WTC11 (cell line): Measurements from ENCODE around the gene PHTF1.

Source experiments
- ATF3 ChIP-seq: sonication (generic); formaldehyde crosslinking; conservative IDR thresholded peaks from 2 replicates; pipeline ENCODE4 v1.8.1; 2022; ENCODE audit warnings: mild to moderate bottlenecking, missing genetic modification reagents
- ATF6 ChIP-seq: sonication (generic); formaldehyde crosslinking; IDR thresholded peaks from 2 replicates; pipeline ENCODE4 v1.8.1; 2023; ENCODE audit warnings: mild to moderate bottlenecking, missing genetic modification reagents
- CREM ChIP-seq: sonication (generic); formaldehyde crosslinking; IDR thresholded peaks from 2 replicates; pipeline ENCODE4 v1.8.1; 2022; ENCODE audit warnings: mild to moderate bottlenecking, missing genetic modification reagents, moderate library complexity
- CTCF ChIP-seq: fragments of 200-600 bp; IDR thresholded peaks from 2 replicates; pipeline ENCODE4 v1.8.0; 2022; ENCODE audit warnings: antibody characterized with exemption
- ETV6 ChIP-seq: sonication (generic); formaldehyde crosslinking; IDR thresholded peaks from 2 replicates; pipeline ENCODE4 v1.8.1; 2022; ENCODE audit warnings: mild to moderate bottlenecking, missing genetic modification reagents
- MYBL2 ChIP-seq: sonication (generic); formaldehyde crosslinking; IDR thresholded peaks from 2 replicates; pipeline ENCODE4 v1.8.1; 2023; ENCODE audit warnings: mild to moderate bottlenecking, moderate library complexity, missing genetic modification reagents
- NFE2L1 ChIP-seq: sonication (generic); formaldehyde crosslinking; IDR thresholded peaks from 2 replicates; pipeline ENCODE4 v1.8.1; 2023; ENCODE audit warnings: missing genetic modification reagents
- PRRX2 ChIP-seq: fragments of 250-450 bp; sonication (Bioruptor Pico); IDR thresholded peaks from 2 replicates; pipeline ENCODE4 v1.8.0; 2021; ENCODE audit warnings: mild to moderate bottlenecking
- TCF7 ChIP-seq: sonication (generic); formaldehyde crosslinking; IDR thresholded peaks from 2 replicates; pipeline ENCODE4 v1.8.0; 2022; ENCODE audit warnings: mild to moderate bottlenecking, low read depth, missing genetic modification reagents, moderate library complexity
- ZNF512 ChIP-seq: sonication (generic); formaldehyde crosslinking; IDR thresholded peaks from 2 replicates; pipeline ENCODE4 v1.8.1; 2022; ENCODE audit warnings: missing genetic modification reagents, borderline replicate concordance

- TF ChIP-seq CTCF (no peak), MYBL2 (CRISPR knock-in tag) (no peak), ATF3 (no peak), TCF7 (no peak), ATF6 (CRISPR knock-in tag) (no peak), CREM (CRISPR knock-in tag) (no peak), ETV6 (CRISPR knock-in tag) (no peak), NFE2L1 (no peak), ZNF512 (CRISPR knock-in tag) (no peak), PRRX2 (CRISPR knock-in tag) (no peak)
These were observed 34.9 kb upstream of the PHTF1 start for GRCh38 chr1:113793878-113794834.
